Globus pallidus (tissue), 1 donor: ENCODE measurements around the gene KLHL35.
"Not testable (repeated sequence)": the region's sequence is repeated elsewhere in the genome, so short reads cannot be mapped to it uniquely, and the experiment has no call there.

Experiments used
- DNase-seq: peaks from one replicate; pipeline ENCODE4 v3.0.0-alpha.2; 2015; ENCODE audit warnings: low spot score

Gene KLHL35

DNA sequence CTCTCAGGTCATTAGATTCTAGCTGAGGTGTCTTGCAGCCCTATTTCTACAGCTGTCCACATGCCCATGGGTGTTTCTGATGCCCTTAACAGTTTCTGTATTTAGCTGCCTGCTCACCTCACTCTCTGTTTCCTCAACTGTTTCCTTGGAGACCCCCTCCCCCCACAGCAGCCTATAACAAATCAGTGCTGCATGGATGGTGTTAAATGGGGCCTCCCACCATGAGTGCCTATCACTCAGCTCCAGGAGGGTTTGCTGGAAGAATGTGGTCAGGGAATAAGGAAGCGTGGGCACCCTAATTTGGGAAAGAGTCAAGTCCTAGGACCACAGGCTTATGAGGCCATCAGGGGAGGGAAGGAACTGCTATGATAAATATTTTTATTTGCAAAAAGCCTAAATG is 8.6 kb downstream of the KLHL35 start:
- no peak for DNase-seq

GRCh38 chr11:75423721-75424120 is 9.3 kb downstream of the KLHL35 start:
- no peak for DNase-seq

DNA sequence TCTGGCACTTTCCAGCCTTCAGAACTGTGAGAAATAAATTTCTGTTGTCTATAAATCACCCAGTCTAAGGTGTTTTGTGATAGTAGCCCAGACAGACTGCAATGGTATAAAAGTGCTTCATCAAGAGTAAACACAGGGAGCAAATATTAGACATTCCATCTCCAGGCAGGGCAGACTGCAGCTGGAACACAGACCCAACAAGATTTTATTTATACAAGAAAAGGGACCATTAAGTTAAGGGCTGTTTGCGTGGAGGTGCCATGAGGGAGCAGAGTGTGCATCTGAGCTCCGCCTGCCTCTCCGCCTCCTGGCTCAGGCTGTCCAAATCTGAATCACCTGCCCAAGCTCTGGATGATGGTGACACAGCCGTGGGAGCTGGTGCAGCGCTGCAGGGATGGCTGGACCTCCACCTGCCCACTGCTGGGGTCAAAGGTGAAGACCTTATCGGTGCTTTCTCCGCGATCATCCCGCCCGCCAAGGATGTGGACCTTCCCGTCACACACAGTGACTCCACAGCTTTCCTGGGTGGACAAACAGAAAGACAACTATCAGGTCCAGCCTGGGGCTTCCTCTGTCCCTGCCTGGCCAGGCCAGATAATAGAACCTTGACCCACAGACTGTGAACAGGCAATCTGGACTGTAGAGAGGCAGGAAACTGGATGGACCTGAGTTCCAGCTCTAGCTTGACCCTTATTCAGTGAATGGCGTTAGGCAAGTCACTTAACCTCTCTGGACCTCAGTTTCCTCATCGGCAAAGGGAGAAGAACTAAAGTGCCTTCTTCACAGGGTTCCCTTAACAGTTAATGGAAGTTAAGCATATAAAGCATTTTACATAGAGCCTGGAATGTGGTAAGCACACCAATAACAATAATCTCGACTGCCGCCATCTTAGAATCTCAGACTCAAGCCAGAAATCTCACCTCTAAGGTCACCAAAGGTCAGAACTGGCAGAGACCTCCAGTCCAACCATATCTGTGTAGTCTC is 10.5 kb downstream of the KLHL35 start:
- DNase-seq: no peak

- DNase-seq: no peak
Measured at GRCh38 chr11:75421902-75422247, 11.1 kb downstream of the KLHL35 start.

- DNase-seq: peak; percentile 77
Measured at GRCh38 chr11:75421035-75421602, 11.9 kb downstream of the KLHL35 start.

- no peak for DNase-seq
Measured at GRCh38 chr11:75420224-75421034, 12.6 kb downstream of the KLHL35 start.

- no peak for DNase-seq
Measured at GRCh38 chr11:75413864-75414263, 19.1 kb downstream of the KLHL35 start.

- DNase-seq: not testable (repeated sequence)
Measured at GRCh38 chr11:75413146-75413545, 19.9 kb downstream of the KLHL35 start.

DNA sequence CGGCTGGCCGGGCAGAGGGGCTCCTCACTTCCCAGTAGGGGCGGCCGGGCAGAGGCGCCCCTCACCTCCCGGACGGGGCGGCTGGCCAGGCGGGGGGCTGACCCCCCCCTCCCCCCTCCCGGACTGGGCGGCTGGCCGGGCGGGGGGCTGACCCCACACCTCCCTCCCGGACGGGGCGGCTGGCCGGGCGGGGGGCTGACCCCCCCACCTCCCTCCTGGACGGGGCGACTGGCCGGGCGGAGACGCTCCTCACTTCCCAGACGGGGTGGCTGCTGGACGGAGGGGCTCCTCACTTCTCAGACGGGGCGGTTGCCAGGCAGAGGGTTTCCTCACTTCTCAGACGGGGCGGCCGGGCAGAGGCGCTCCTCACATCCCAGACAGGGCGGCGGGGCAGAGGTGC is 23.0 kb downstream of the KLHL35 start:
- DNase-seq: not testable (repeated sequence)

DNA sequence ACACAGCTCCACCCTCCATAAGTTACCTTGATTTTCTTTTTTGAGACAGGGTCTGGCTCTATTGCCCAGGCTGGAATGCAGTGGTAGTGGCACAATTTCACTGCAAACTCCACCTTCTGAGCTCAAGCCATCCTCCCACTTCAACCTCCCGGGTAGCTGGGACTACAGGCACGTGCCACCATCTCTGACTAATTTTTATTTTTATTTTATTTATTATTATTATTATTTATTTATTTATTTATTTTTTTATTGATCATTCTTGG is 24.1 kb downstream of the KLHL35 start:
- no peak for DNase-seq

GRCh38 chr11:75406338-75406777 is 26.6 kb downstream of the KLHL35 start:
- DNase-seq: no peak

- DNase-seq: no peak
Measured at GRCh38 chr11:75403983-75404658, 28.9 kb downstream of the KLHL35 start.

DNA sequence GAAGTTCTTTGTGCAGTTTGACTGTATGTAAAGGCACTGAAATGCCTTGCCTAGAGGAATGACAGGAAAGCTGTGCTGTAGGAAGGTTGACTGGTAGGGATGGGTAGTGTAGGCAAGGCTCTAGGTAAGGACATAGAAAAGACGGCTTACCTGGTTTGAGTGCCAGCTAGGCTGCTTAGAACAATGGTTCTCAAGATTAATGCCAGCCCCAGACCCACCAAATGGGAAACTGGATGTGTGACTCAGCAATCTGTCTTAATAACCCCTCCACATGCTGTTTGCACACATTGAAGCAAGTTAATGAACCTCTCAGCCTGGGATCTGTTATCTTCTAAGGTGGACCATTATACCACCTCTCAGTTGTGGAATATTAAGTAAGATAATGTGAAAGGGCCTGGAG is 30.0 kb downstream of the KLHL35 start:
- DNase-seq: no peak

DNA sequence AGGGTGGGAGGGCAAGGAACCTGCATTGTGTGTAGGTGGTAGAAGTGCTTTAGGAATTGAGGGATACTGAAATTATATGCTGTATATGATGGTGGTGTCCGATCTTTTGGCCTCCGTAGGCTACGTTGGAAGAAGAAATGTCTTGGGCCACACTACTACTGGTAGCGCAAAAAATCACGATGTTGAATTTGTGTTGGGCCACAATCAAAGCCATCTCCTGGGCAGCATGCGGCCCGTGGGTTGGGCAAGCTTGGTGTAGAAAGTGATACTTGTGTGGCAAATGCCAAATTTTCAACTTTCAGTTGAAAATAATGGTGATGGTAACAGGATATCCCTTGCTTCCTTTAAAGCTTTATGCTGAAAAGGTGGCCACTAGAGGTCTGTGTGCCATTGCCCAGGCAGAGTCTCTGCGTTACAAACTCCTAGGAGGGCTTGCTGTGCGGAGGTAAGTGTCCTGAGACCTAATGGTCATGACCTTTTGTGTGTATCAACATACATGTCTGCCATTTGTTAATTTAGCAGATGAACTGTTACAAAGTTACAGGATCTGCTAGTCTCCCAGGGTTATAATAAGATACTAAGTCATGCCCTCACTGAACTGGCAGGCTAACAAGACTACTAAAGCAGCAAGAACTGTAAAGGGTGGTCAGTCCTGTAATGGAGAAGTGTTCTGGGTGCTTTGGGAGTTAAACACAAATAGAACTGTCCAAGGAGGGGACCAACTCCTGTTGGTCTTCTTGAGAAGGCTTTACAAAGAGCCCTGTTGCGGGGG is 30.8 kb downstream of the KLHL35 start:
- no peak for DNase-seq

- peak; percentile 19 for DNase-seq
Measured at GRCh38 chr11:75400146-75400865, 32.7 kb downstream of the KLHL35 start.

- peak; percentile 93 for DNase-seq
Measured at GRCh38 chr11:75399344-75400145, 33.5 kb downstream of the KLHL35 start, which contains the start of gene RPS3. RPS3 (plus strand) TSS chr11:75399518; CDS start chr11:75399548, 30 bp downstream.

DNA sequence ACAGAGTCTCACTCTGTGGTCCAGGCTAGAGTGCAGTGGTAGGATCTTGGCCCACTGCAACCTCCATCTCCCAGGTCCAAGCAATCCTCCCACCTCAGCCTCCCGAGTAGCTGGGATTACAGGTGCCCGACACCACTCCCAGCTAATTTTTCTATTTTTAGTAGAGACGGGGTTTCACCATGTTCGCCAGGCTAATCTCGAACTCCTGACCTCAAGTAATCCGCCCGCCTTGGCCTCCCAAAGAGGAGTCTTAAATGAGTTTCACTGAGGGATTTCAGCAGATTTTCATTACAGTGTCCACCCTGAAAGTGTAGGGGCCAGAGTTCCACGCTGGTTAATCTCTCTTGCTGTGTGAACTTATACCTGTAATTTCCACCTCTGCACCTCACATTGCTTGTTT is 34.1 kb downstream of the KLHL35 start:
- DNase-seq: no peak

DNA sequence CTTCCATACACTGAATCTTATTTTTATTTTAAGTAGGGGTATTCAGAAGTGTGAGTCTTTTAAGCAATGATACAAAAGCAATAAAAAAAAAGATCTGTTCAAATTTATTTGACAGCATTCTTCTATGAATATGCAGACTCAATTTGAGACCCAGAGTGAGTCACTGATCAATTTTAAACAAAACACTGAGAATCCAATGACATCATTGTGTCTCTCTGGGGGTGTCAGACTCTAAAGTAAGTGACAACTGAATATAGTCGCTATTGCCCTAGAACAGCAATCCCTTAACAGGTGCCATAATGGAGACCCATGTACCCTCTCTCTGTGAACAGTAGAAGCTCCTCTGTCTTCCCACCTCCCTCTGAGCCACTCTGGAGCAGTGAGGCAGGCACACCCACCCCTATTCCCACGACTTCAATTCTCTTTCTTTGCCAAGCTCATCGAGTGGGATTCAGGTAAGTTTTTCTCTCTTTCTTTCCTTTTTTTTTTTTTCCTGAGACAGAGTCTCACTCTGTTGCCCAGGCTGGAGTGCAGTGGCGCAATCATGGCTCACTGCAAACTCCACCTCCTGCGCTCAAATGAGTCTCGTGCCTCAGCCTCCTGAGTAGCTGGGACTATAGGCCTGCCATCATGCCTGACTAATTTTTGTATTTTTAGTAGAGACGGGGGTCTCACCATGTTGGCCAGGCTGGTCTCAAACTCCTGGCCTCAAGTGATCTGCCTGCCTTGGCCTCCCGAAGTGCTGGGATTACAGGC is 38.7 kb downstream of the KLHL35 start:
- DNase-seq: no peak

GRCh38 chr11:75389925-75390324 is 43.1 kb downstream of the KLHL35 start:
- DNase-seq: no peak
